C4-2B (cell line): ENCODE results near the gene TAOK2.
A peak's percentile ranks its signal among the peaks of the same experiment; 100 is the strongest.

Experiments
- H3K27ac ChIP-seq: fragments of 450-650 bp; 2 replicates; pipeline ENCODE4 v1.5.1; 2017
- CTCF ChIP-seq: fragments of 450-650 bp; conservative IDR thresholded peaks from 2 replicates; pipeline ENCODE4 v1.5.1; 2017; ENCODE audit warnings: mild to moderate bottlenecking
- ZFX ChIP-seq: fragments of 450-650 bp; IDR thresholded peaks from 2 replicates; pipeline ENCODE4 v1.6.1; 2017

TAOK2 gene

GRCh38 chr16:29992344-29992967, 18.8 kb downstream of the TAOK2 start:
- H3K27ac ChIP-seq, result no peak overlapping the region
- no peak for TF ChIP-seq CTCF

- no peak for TF ChIP-seq CTCF
- no peak for TF ChIP-seq ZFX
- no peak overlapping the region for H3K27ac ChIP-seq
Observed at GRCh38 chr16:29993191-29993902, 19.7 kb downstream of the TAOK2 start.

GRCh38 chr16:29993903-29994599, 20.4 kb downstream of the TAOK2 start:
- peak overlapping the region; percentile 99 for H3K27ac ChIP-seq
- no peak for TF ChIP-seq ZFX
- no peak for TF ChIP-seq CTCF

- no peak for TF ChIP-seq ZFX
- no peak for TF ChIP-seq CTCF
- H3K27ac ChIP-seq, result peak overlapping the region; percentile 99
Observed at GRCh38 chr16:29994600-29995323, 21.1 kb downstream of the TAOK2 start.

GRCh38 chr16:29995324-29995910, 21.7 kb downstream of the TAOK2 start, which contains the start of gene HIRIP3:
Gene HIRIP3, minus strand, starts transcription at chr16:29995617. Its CDS starts 12 bp downstream, at chr16:29995605.
- TF ChIP-seq ZFX (no peak), CTCF (no peak)
- peak within 1 kb of the TSS; percentile 99 for H3K27ac ChIP-seq

- TF ChIP-seq CTCF, result no peak
- peak; percentile 54; the same call in 1 of the 2 replicates for TF ChIP-seq ZFX
Observed at GRCh38 chr16:29995911-29996765, 22.5 kb downstream of the TAOK2 start, which contains the start of gene INO80E. Gene INO80E, plus strand, starts transcription at chr16:29996241. Its CDS starts 70 bp downstream, at chr16:29996311.

More at GRCh38 chr16:29995911-29996765, 22.5 kb downstream of the TAOK2 start, which contains the start of gene INO80E:
- peak within 1 kb of the TSS; percentile 99 for H3K27ac ChIP-seq
